HPDE6-E6E7 (cell line): Measurements from ENCODE around the gene MBTPS2.

Experiments
- DNase-seq: peaks from one replicate; pipeline ENCODE4 v3.0.0; 2011; ENCODE audit warnings: missing footprints; ENCODE audit errors: extremely low spot score

MBTPS2 gene

DNA sequence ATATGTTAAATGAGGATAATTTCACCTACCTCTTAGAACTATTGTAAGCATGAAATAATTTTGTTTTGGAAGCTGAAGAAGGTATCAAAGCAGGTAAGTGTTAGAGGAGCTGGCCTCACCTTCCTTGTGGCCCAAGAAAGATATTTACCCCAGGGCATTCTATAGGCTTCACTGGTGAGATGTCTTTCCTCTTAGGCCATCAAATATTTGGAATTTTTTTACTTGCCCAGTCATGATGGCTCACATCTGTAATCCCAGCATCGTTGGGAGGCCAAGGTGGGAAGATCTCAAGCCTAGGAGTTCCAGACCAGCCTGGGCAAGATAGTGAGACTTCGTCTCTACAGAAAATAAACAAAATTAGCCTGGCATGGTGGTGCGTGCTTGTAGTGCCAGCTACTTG, 95.0 kb downstream of the MBTPS2 start:
- no peak for DNase-seq
